ENCODE measurements around the gene SYT17.
A peak's percentile ranks its signal among the peaks of the same experiment; 100 is the strongest.

DNA sequence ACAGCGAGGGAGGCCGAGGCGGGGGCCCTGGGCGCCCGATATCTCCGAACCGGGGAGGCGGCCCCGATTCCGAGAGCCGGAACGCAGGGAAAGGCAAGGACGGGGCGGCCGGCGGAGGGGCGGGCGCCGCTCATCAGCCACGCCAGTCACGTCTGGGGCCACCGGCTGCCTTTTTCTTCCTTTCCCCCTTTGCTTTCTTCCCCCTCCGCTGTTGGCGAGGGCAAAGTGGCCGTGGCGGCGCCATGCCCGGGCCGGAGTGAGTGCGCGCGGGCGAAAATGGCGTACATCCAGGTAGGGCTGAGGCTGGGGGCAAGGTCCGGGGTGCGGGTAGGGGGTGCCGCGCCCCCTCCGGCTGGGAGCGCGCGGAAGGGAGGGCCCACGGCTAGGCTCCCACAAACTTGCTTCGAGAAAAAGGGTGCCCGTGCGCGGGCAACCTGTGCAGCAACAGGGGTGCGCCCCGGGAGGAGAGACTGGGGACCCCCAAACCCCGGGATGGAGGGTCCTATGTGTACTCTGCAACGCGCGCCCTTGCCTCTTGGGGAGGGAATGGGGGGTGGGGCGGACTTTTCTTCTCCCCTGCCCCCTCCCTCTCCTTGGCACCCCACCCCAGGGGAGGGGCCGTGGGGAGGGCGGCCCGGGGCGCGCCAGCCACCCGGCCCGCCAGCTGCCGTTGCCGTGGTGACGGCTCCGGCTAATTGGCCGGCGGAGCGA, 486 bp downstream of the SYT17 start:
- TF ChIP-seq CTCF (IDR thresholded peaks at IDR 0.05) = no peak
- TF ChIP-seq POLR2AphosphoS5 (IDR thresholded peaks at IDR 0.05) = peak; percentile 7
- no peak for TF ChIP-seq POLR2A (IDR thresholded peaks at IDR 0.05)
- TF ChIP-seq EP300 (IDR thresholded peaks at IDR 0.05) = no peak
